GM18505 (cell line): ENCODE data around the gene MMP28.

Source experiments
- ATAC-seq: cut with Tn5 transposase; IDR thresholded peaks from one replicate; pipeline ENCODE4 v1.9.1; 2021; ENCODE audit not compliant: unreplicated experiment
- POLR2A ChIP-seq: IDR thresholded peaks from 4 replicates; pipeline ENCODE4 v1.6.1; 2011; ENCODE audit warnings: borderline replicate concordance; ENCODE audit not compliant: insufficient read depth, insufficient read length; ENCODE audit errors: extremely low read depth

The MMP28 gene

DNA sequence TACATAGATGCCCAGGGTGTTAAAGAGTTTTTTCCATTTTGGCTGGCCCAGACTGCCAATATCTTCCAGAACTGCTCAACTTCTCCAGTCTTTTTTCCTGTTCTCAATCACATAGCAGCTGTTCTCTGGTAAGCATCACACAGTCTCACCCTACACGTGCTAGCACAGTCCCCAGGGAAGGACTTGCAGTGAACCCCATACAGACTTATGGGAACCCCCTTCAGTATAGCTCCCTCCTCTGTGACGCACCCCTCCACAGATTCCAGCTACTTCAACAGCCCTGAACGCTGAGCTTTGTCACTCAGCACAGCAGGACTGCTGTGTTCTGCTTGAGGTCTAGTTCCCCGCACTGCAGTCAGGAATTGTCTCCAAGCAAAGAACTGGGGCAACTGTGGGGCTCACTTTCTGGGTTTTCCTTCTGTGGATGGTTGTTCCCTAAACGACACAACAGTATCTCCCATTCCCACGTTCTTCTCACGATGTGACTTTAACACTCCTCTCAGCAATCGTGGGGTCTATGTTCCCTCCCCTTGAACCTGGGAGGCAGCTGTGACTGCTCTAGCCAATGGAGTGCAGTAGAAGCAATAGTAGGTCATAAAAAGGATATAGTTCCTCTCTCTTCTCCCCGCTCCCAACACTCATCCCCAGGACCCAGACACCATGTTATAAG, 3.6 kb downstream of the MMP28 start:
- no peak for TF ChIP-seq POLR2A
- no peak for ATAC-seq

DNA sequence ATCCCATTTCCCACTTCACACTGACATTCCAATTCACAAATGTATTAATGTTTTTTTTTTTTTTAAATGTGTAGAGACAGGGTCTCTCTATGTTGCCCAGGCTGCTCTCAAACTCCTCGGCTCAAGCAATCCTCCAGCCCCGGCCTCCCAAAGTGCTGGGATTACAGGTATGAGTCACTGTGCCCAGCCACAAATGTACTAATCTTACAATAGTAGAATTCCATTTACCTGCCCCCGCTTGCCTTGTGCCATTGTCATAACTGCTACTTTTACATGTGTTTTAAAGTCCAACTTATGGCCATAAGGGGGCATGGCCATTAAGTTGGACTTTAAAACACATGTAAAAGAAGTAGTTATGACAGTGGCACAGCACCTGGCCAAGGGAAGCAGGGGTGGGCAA, 4.6 kb downstream of the MMP28 start:
- no peak for TF ChIP-seq POLR2A
- no peak for ATAC-seq

DNA sequence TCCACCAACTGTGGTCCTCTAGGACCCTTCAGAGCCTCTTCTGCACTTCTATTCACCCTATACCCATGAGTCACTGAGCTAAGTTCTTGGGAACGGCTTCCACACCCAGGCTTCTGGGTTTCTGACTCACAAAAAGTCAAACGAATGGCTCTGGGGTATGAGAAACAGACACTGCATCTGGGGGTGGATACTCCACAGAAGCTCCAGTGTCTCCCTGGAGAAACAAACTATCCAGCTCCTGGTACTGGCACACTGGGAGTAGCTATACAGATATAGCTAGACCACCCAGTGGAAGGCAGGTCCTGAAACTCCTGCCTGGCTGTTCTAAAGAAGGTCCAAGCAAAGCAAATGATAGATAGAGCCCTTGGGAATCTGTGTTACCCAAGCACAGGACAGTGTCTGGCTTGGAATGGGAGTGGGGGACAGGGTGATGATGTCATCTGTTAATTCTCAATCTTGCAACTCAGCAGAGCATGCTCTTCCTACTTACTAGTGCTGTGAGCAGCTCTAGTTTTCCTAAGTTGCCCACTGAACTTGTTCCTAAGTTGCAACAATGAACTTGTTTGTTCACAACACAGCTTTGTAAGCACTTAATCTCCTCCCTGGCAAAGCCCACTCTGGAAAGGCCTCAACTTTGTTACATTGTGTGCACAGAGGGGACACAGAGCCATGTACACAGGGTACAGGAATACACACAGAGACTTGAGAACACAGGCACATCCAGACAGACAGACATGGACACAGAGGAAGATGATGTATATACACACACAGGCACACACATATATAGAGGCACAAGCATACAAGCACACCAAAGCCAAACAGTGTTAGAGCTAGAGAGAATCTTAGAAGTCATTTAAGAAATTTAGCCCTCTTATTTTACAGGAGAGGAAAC, 6.7 kb downstream of the MMP28 start:
- TF ChIP-seq POLR2A, result no peak
- no peak for ATAC-seq

DNA sequence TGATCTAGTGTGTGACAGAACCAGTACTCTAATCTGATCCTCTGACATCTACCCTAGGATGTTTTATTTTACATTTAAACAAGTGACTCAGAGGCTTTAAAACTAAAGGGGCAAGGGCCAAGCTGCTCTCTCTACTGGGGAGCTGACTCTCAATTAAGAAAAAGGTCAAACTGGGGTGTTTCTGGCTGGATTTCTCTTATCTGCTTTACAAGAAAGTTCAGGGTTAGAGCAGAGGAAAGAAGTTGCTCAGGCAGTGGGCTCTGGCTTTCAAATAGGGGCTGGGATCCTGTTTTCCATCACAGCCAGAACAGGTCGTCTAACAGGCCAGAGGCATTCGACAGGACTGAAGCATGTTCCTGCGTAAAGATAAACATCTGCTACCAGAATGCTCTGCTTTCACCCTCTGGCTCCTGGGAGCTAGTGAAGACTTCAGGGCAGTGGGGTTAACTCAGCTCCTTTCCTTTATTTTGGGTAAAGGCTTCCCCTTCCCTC, 8.5 kb downstream of the MMP28 start:
- no peak for TF ChIP-seq POLR2A
- no peak for ATAC-seq

DNA sequence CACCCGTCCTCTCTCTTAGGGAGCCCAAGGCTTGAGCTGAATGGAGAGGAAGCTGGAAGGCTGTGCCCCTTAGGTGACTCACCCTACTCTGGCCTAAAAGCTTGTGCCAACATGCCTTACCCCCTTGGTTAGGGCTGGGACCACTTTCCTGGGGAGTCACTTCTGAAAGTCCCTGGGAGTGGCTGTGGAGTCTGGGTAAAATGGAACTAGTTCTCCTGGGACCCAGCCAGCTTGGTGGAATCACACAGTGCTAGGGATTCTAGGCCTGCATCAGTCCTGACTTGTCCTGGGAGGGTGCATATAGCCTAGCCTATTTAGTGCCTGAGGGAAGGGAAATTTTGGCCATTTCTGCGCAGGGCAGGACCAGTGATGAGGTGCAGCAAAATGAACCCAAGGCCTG, 10.5 kb downstream of the MMP28 start:
- no peak for TF ChIP-seq POLR2A
- no peak for ATAC-seq

DNA sequence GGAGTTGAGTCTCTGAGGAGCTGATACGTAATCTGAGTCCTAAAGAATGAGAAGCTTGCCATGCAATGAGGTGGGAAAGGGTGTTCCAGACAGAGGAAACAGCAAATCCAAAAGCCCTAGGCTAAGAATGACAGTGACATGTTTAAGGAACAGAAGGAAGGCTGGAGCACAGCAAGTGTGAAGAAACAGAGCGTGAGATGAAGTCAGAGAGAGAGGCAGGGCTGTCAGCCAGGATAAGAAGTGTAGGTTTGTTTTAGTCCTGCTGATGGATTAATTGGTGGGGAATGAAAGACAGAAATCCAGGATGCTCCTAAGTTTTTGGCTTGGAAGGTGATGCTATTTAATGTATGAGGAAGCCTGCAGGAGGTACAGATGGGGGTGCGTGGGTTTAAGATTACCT, 14.5 kb downstream of the MMP28 start:
- ATAC-seq, result no peak
- no peak for TF ChIP-seq POLR2A

DNA sequence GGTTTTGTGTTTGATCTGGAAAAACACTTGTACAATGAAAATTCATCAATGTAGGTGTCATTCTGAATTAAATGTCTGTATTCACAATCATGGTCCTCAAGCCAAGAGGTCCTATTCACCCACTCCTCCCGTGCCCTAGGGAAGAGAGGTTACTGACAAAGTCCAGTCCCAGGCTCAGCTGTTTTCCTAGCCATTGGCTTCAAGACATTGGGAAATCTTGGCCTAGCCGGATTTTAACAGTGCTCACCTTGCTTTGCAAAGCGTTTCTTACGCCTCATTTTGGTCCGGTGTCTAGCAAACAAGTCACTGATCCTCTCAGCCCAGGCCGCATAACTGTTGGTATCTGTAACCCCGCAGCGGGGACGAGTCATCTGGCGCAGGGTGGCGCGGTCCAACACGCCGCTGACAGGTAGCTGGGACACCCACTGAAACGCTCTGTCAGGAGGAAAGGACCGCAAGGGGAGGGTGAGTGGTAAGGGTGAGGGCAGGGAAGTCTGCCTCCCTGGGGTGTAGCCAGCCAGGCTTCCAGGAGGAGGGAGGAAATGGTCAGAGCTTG, 16.7 kb downstream of the MMP28 start:
- no peak for ATAC-seq
- no peak for TF ChIP-seq POLR2A

DNA sequence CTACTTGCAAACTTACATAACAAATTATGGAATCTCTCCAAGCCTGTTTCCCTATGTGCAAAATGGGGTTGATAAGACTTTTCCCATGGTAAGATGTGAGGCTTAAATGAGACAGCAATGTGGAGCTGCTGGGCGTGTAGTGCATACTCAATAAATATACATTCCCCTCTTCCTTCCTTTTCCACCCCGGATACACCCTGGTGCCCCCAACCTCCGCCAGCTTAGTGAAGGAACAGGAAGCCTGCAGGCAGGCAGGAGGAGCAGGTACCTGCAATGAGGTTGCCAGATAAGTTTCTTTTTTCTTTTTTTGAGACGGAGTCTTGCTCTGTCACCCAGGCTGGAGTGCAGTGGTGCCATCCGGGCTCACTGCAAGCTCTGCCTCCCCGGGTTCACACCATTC, 19.9 kb downstream of the MMP28 start:
- TF ChIP-seq POLR2A, result no peak

DNA sequence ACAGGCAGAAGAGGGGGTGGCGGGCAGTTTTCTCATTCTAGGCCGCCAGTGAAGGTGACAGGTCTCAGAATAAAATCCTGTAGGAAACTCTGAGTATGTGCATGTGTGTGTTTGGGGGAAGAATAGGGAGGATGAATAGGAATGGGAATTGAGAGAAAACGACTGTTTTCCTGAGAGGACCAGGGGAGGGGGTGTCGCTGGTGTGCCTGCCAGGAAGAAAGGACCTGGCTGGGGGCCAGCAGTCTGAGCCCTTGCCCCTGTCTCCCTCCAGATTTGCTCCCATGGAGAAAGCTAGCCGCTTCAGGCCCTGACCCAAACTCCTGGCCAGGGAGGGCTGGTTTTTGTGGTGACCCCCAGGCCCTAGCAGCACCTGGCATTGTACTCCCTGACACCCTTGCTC, 20.4 kb downstream of the MMP28 start:
- ATAC-seq, result no peak
- no peak for TF ChIP-seq POLR2A

More for the DNA sequence above, 19.9 kb downstream of the MMP28 start:
- no peak for ATAC-seq

DNA sequence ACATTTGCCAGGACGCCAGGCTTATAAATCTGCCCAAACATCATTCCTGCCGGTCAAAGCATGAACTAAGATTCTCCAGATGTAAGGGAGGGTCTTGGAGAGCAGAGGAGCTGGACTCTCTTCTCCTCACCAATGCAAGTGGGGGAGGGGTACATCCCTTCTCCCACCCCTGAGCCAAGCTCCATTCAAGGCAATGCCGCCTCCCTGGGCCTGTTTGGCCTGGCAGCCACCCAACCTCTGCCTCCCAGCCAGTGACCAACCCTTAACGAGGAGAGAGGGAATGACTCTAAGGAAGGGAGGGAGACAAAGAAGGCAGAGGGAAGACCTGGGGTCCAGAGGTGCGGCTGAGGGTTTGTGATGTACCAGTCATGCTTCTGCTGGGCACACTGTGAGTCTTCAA, 20.9 kb downstream of the MMP28 start:
- ATAC-seq, result no peak
- no peak for TF ChIP-seq POLR2A

DNA sequence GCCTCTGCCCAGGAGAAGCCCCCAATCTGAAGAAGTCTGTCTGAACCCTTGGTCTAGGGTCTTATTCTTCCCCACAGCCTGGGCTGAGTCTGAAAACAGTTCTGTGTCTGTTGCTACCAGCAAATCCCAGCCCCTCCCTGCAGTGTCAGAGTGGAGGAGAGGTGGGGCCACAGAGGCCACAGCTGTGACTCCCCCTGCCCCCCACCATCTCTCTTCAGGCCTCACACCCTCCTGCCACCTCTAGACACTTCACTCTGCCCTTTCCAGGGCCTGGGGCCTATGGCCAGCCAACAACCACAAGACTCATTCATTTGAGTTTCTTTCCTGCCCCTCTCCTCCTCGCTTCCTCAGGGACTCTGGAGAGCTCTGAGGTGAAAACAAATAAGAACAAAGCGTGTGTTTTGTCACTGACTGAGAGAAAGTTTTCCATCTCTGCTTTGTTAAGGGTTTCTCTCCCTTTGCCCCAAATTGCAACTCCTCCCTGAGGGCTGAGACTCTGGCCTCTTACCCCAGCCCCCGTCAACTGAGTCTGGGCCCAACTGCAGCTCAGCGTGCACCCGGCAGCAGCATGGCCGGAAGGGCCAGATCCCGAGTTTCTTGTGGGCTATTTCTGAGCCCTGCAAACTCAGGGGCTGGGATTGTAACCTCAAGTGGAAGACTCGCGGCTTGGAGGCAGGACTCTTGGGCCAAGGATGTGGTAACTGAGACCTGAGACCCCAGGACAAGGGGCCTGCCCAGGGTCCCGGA, 21.6 kb downstream of the MMP28 start:
- no peak for ATAC-seq
- no peak for TF ChIP-seq POLR2A

DNA sequence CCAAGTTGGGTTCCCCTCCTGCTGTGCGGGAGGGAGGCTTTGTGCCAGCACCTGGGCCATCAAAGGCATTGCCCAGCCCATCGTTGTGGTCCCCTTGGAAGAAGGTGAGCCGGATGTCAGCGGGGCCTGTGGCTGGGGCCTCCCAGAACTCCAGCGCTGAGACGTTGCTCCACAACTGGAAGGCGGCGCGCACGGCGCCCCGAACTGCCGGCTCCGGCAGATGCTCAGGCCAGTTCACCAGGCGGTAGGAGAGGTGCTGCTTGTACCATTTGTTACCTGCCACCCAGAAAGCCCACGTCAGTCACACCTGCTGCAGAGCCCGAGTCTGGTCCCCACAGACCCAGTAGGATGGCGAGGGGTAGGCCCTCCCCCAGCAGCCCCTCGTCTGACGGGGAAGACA, 22.3 kb downstream of the MMP28 start:
- no peak for TF ChIP-seq POLR2A
- no peak for ATAC-seq

DNA sequence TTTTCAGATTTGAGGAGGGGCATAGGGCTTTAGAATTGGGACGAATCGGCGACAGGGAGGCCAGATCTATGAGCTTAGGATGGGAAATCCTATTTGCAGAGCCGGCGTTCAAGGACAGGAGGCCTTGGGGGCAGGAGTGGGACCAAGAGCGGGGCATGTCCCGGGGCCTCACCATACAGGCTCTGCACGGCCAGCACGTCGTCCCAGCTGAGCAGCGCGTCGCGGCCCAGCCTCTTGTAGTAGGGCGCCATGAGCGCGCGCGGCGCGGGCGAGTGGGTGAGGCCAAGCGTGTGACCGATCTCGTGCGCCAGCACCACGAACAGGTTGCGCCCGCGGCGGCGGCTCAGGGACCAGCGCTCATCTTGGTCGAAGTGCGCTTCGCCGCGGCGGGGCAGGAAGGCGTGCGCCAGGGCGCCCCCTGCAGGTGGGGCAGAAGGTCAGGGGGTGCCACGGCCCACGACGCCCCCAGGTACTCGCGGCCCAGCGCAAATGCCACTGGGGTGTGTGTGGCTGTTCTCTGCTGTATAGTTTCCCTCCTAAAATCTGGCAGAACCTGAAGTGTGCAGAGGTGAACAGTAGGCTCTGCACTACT, 25.4 kb downstream of the MMP28 start:
- no peak for ATAC-seq
- no peak for TF ChIP-seq POLR2A

DNA sequence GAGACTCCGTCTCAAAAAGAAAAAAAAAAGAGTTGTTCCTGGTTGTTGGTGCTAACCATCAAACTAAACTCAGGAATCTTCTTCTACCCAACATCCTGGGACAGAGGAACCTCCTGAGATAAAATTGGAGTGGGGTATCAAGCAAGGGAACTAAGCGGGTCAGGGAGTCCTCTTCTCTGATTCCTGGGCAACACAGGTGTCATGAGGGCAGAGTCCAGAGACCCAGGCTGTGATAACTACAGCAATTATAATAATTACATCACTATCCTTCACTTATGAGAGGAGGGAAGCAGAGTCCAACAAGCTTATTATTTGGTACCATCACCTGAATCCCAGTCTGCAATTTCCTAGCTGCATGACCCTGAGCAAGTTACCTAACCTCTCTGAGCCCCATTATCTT, 26.6 kb downstream of the MMP28 start:
- TF ChIP-seq POLR2A, result no peak
- no peak for ATAC-seq
